ENCODE data around the gene BMPR1A.

Gene BMPR1A

DNA sequence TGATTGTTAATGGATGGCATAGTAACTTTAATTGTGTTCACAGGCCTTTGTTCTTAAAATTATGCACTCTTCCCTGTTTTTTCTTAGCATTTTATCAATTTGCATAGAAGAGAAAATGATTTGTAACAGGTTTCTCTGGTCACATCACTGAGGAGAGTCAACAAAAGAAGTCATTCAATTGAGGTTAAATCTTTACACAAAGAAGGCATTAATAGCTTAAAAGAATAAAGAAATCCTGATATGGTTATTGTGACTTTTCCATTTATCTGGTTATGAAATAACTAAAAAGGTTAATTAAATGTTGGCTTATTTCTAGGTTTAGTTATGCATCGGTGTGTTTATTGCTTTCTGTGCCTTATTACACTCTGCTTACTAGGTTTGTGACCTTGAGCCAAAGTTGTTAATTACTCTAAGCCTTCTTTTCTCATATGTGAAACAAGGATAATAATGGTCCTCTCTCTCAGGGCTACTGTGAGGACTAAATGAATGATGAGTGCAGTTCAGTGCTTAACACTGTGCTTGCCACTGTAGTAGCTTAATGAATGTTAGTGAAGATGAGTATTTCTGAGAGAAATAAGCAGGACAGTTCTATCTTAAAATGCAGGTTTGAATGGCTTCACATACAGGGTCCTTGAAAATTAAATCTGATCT lies 12.1 kb downstream of the BMPR1A start:
- no peak for DNase-seq

DNA sequence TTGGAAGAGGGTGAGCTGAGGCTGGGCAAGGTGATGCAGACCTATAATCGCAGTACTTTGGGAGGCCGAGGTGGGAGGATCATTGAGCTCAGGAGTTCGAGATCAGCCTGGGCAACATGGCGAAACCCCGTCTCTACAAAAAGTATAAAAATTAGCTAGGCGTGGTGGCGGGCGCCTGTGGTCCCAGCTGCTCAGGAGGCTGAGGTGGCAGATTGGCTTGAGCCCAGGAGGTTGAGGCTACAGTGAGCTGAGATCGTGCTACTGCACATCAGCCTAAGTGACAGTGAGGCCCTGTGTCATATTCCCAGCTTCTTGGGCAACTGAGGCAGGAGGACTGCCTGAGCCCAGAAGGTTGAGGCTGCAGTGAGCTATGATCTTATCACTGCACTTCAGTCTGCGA lies 13.6 kb downstream of the BMPR1A start:
- DNase-seq = no peak

DNA sequence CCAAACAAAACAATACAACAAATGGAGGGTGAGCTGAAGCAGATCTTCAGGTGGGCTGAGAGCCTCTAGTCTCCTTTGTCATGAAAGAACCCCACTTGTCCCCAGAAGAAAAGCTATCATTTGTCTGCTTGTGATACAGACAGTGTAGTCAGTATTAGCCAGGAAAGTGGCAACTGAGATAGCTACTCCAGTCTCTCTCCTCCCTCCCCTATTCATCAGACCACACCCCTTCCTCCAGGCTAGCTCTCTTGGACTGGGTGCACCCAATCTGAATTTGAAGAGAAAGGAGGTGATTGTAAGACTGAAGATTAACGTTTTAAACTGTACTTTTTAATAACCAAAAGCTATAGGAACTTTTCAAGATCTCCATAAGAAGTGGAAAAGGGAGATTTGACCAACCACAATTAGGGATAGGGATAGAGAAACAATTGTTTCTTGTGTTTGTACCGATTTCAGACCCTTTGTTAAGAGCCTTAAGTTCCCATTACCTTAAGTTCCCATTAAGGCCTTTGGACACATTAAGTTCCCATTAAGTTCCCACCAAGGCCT lies 14.1 kb downstream of the BMPR1A start:
- no peak for DNase-seq

DNA sequence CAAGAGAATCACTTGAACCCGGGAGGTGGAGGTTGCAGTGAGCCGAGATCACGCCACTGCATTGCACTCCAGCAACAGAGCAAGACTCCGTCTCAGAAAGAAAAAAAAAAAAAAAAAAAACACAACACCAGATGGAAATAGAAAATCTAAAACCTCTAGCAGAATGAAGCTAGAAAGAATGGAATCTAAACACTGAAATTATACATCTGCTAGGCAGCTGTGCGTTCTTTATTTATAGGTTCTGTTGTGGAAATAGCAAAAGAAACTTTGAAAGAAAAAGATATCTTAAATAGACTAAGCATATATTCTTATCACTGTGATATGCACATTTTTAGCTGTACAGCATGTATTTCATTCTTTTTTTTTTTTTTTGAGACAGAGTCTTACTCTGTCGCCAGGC lies 17.1 kb downstream of the BMPR1A start:
- no peak for DNase-seq

DNA sequence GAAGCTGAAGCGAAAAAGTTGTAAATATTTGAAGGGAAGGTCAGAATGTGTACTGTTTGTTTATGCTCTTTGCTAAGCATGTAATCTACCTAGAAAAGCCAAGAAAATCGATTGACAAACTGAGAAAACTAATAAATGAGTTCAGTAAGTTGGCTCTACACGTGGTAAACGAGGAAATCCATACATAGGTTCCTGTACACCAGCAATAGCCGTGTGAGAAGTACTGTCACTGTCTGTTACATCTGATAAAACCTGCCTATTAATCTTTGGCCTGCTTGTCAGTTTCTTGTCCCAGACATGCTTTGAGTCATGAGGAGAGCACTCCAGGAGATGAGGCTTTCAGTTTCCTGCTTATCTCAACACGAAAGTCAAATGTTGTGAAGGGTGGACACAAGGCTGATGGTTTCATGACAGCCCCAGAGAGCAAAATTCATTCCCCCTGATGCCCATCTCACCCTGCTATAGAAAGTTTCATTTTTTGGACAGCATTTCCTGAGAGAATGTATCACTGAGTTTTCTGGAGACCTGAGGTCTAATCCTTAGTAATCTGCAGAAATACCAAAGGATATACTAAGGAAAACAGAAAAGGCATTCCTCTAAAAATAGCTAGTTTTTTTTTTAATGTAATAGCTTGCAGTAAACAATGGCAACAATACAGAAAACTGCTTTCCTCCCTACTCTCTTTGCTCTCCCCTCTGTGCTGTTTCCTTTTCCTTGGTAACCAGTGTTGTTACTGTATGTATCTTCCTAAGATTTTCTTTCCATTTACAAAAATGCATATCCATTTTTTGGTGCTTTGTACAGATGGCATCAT lies 18.8 kb downstream of the BMPR1A start:
- DNase-seq = no peak

DNA sequence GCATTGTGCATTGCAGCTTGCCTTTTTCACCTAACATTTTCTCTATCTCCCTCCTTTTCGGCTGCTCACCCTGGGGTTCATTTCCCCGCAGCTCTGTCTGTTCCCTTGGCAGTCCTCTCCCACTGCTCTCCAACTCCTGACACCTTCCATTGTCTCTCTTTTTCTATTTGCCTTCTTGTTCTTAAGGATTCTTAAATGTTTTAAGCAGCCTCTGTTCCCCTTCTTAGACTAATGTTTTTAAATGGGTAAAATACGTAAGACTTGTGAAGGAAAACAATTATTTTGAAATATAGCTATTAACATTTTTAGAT lies 19.4 kb downstream of the BMPR1A start:
- no peak for DNase-seq

DNA sequence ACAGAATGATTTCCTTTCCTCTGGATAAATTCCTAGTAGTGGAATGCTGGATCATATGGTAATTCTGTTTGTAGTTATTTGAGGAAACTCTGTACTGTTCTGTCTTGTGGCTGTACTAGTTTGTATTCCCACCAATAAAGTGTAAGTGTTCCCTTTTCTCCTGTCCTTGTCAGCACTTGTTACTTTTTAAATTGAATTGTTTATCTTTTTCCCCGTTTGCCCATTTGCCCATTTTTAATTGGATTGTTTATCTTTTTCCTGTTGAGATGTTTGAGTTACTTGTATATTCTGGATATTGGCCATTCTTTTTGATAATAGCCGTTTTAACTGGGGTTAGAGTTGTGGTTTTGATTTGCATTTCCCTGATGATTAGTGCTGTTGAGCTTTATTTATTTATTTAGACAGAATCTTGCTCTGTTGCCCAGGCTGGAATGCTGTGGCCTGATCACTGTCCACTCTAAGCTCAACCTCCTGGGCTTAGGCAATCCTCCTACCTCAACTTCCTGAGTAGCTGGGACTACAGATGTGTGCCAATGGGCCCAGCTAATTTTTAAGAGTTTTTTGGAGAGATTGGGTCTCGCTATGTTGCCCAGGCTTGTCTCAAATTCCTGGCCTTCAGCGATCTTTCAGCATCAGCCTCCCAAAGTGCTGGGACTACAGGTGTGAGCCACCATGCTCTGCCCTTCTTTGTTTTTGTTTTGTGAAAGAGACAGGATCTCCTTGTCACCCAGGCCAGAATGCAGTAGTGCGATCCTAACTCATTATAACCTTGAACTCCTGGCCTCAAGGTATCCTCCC lies 23.0 kb downstream of the BMPR1A start:
- DNase-seq = no peak

DNA sequence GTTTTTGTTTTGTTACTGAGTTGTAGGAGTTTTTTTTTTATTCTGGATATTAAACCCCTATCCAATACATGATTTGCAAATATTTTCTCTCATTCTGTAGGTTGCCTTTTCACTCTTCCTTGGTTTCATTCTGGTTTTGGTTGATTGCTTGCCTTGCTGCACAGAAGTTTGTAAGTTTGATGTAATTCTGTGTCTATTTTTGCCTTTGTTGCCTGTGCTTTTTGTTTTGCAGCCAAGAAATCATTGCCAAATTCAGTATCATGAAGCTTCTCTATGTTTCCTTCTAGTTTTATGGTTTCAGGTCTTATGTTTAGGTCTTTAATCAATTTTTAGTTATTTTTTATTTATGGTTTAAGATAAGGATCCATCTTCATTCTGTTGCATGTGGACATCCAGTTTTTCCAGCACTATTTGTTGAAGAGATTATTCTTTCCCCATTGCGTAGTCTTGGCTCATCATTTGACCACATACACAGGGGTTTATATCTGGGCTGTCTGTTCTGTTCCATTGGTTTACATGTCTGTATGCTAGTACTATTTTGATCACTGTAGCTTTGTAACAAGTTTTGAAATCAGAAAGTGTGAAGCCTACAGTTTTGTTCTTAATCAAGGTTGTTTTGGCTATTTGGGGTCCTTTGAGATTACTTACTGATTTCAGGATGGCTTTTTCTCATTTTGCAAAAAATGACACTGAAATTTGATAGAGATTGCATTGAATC lies 26.4 kb downstream of the BMPR1A start:
- no peak for DNase-seq

DNA sequence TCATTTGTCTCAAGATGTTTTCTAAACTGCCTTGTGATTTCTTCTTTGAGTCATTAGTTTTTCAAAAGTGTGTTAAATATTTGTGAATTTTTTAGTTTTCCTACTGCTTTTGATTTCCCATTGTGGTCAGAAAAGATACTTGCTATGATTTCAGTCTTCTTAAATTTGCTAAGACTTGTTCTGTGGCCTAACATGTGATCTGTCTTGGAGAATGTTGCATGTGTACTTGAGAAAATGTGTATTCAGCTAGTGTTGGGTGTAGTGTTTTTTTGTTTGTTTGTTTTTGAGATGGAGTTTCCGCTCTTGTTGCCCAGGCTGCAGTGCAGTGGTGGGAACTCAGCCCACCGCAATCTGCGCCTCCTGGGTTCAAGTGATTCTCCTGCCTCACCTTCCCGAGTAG lies 28.6 kb downstream of the BMPR1A start:
- DNase-seq = no peak

DNA sequence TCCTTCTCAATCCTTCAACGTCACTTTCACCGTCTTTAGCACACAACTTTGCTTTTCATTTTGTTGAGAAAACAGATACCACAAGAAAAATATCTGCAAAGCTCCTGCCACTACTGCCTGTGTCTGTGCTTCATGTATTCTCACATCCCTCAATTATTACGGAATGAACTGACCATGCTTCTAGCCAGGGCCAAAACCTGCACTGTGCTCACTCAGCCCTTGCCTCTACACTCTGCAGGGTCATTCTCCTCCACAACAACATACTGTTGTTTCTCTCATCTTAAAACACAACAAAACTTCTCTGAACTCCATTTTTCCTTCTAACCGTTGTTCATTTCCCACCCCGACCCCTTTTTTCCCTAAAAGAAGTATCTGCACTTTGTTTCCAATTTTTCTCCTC lies 29.5 kb downstream of the BMPR1A start:
- DNase-seq = no peak

DNA sequence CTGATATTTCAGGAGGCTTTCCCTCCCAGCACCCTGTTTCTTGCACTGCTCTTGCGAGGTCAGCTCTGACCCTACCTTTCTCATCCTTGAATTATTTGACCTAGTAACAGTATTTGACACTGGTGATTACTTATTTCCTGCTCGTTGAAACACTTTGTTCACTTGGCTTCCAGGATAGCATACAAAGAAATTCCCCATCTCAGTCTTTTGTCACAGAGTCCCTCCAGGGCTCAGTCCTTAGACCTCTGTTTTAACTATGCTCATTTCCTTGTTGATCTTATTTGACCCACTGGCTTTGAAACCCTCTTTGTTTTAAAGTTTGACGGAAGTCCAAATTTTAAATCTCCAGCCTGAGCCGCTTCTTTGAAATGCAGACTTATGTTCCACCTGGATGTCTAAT lies 29.9 kb downstream of the BMPR1A start:
- no peak for DNase-seq

DNA sequence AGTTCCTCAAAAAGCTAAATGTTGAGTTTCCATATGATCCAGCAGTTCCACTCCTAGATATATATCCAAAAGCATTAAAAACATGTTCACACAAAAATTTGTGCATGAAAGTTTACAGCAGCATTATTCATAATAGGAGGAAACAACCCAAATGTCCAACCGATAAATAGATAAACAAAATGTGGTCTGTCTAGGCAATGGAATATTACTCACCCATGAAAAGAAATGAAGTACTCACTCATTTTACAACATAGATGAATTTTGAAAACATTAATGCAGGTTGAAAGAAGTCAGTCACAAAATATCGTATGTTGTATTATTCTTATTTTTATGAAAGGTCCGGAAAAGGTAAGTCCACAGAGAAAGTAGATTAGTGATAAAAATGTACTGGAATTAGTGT lies 34.0 kb downstream of the BMPR1A start:
- no peak for DNase-seq

DNA sequence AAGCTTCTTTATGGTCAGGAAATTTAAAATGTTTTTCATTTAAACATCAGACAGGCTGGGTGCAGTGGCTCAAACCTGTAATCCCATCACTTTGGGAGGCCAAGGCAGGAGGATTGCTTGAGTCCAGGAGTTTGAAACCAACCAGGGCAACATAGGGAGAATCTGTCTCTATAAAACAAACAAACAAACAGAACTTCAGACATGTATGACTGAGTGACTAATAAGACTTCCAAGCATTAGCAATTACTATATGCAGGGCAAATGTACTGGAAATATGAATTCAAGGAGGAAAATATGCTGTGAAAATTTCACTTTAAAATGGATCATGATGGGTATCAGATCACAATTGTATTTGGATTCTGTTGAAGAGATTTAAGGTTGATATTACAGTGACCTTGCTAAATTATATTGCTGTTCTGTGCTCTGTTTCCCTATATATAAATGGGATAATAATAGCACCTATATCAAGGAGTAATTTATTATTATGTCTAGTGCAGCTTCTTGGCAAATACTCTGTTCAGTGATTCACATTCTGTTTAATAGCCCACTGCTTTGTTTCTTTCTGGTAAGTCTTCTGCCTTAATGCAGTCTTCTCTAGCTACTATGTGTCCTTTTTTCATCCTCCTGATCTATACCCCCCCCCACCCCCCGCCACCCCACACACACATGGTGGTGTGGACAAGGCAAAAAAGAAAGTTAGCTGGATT lies 36.2 kb downstream of the BMPR1A start:
- no peak for DNase-seq

DNA sequence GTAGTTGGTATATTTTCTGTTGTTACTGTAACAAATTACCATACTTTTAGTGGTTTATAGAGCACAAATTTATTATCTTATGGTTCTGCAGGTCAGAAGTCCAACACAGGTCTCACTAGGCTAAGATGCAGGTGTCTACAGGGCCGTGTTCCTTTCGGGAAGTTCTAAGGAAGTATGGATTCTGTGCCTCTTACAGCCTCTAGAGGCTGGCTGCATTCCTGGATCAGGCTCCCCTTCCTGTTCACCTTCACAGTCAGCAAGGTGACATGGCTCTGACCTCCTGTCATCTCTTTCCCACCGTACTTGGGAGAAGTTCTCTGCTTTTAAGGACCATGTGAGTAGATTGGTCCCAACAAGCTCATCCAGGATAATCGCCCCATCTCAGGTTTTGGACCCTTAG lies 37.3 kb downstream of the BMPR1A start:
- DNase-seq = no peak

DNA sequence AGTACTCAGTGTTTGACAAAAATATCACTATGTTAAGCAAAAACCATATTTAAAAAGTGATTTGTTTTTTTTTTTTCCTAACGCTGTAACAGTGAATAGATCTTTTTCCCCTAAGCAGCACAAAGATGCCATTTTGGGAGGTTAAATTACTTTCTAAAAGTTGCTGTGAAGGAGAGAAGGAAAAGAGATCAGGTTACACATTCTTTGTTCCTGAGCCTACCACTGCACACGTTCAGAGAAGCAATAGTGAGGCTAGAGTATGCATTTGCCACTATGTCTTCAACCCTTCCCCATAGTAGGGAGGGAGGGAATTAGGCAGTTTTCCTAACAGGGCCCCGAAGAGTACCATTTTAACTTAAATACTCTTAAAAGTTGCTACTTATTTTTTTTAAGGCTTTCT lies 38.9 kb downstream of the BMPR1A start:
- DNase-seq = no peak

DNA sequence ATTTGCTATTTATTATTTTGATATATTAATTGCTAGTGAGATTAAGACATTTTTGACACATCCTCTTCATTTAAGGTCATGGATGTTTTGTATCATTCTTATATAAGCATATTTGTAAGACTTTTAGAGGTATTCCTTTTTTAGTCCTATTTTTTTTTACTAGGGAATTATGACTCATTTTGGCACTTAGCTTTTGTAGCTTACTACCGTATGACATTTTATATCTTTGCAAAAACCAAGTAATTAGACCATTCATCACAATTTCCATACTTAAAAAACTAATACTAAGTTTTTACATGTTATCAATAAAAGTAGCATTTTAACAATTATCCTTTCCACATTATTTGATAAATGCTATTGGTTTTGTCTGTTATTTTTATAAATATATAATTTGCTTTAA lies 41.6 kb downstream of the BMPR1A start:
- no peak for DNase-seq

DNA sequence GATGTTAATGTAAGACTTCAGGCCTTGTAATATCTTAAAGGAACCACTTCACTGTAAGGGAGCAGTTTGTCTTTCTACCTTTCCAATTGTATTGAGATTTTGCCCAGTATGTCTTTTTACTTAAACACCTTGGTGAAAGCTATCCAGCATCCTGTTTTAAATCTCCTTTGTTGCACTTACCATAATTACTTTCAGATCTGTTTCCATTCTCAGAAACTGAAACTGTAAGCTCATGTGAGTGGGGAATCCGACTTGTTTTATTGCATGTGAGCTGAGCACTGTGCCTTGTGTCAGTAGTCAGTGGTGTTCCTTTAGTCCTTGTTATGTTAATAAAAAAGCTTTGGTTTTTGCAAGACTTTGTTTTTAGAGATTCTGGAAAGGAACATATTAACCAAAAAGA lies 42.2 kb downstream of the BMPR1A start:
- DNase-seq = no peak

DNA sequence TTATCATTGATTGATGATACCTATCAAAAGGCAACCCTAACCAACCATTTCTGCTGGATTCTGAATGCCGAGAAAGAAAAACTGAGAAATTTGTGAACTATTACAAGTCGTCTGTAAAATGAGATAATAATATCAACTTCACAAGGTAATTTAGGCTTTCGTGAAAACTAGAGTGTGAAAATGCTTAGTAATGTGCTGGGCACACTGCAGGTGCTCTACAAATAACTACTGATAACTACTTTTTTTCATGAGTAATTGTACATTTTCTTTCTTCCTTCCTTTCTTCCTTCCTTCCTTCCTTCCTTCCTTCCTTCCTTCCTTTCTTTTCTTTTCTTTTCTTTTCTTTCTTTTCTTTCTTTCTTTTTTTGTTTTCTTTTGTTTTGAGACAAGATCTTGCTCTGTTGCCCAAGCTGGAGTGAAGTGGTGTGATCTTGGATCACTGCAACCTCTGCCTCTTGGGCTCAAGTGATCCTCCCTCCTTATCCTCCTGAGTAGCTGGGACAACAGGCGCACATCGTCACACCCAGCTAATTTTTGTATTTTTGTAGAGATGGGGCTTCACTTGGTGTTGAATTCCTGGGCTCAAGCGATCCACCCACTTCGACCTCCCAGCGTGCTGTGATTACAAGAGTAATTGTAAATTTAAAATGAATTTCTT lies 42.9 kb downstream of the BMPR1A start:
- no peak for DNase-seq

DNA sequence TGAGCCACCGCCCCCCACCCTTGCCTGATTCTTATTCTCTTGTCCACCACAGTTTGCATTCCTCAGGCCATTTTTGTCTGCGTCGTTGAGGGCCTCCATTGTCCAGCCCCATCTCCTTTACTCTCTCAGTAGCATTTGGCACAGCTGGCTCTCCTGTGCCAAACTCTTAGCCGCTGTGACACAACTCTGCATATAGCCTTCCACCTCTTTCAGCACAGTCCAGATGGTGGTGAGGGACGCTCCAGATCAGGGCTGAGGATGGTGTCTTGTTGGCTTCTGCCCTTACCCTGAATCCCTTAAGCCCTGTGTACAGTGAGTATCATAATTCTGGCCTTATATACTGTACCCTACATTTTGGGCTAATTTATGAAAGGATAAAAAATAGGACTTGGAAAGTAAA lies 45.6 kb downstream of the BMPR1A start:
- no peak for DNase-seq

DNA sequence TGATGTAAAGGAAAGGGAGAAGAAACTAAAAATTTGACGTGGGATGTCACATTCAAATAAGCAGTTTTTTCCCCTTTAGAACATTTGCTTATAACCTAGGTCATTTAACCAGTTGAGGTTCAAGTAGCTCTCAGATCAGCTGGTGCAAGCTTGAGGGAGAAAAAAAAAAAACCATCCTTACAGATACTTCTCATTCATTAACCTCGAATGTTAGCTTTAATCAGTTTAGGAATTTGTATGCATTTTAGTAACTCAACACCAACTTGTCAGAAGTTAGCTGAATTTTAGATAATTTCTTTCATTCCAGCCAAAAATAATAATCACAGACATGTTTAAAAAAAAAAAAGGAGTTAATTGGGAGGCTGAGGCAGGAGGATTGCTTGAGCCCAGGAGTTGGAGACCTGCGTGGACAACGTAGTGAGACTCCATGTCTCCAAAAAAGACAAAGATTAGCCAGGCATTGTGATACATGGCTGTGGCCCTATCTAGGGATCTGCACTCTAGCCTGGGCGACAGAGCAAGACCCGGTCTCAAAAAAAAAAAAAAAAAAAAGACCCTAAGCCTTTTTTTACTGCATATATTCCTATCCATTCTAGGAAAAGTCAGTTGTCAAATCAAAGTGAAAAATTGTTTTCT lies 46.2 kb downstream of the BMPR1A start:
- no peak for DNase-seq

DNA sequence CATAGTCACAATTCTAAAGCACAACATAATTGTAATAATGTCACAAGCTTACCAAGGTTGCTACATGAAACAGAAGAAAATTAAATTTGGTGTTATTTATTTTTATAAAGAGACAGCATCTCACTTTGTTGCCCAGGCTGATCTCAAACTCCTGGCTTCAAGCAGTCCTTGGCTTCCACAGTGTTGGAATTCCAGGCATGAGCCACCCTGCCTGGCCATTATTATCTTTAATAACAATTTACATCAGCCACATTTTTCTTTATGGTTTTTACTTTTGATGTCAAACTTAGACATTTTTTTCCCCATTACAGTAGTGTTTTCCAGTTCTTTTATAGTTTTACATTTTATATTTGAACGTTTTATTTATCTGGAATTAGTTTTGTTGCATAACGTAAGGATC lies 46.7 kb downstream of the BMPR1A start:
- no peak for DNase-seq

All from stimulated activated CD4-positive, alpha-beta T cell treated with anti-CD3 and anti-CD28 coated beads, Interleukin-15, amount 100 ng/mL, for 24 hours (primary cell).